Measurements from ENCODE around the gene FYB1.

DNA sequence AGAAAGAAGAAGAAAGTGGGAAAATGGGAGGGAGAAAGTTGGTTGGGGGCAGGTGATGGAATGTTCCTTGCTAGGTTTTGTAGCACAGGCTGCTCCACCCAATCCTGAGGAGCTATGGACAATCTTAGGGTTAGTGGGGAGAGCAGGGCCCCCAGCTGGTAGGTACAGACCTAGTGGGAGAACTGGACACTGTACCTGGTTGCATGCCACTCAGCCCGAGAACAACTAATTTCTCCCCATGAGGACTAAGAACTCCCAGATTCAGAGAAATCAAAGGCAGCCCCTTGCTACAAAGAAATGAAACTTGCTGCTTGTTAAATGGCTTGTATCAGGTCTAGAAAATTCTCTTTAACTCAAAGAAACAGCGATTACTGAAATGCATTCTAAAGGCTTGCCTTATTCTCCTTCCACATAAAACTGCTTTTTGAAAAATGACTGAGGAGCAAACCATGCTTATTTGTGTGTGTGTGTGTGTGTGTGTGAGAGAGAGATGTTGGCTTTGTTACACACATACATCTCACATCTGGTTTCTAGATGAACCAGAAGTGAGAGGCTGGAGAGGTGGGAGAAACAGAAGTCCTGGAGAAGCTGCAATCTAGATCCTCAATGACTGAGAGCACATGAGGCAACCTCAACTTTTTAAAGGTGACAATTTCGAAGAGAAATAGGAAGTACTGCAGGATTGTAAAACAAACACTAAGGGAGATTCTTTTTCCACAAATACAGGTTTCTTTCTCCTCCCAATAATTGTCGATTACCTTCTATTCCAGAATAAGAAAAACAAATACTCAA is 28.9 kb downstream of the FYB1 start:
- TF ChIP-seq, protein P1, sequence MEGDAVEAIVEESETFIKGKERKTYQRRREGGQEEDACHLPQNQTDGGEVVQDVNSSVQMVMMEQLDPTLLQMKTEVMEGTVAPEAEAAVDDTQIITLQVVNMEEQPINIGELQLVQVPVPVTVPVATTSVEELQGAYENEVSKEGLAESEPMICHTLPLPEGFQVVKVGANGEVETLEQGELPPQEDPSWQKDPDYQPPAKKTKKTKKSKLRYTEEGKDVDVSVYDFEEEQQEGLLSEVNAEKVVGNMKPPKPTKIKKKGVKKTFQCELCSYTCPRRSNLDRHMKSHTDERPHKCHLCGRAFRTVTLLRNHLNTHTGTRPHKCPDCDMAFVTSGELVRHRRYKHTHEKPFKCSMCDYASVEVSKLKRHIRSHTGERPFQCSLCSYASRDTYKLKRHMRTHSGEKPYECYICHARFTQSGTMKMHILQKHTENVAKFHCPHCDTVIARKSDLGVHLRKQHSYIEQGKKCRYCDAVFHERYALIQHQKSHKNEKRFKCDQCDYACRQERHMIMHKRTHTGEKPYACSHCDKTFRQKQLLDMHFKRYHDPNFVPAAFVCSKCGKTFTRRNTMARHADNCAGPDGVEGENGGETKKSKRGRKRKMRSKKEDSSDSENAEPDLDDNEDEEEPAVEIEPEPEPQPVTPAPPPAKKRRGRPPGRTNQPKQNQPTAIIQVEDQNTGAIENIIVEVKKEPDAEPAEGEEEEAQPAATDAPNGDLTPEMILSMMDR (IDR thresholded peaks at IDR 0.05; ENCODE audit: insufficient read depth, low read depth, low read length): no peak
- TF ChIP-seq EZH2 (IDR thresholded peaks at IDR 0.05; ENCODE audit: insufficient read depth, low read length): no peak
